NT2/D1 (cell line): ENCODE measurements around the gene HCRTR1.
A peak's percentile ranks its signal among the peaks of the same experiment; 100 is the strongest.

Experiments used
- DNase-seq: peaks from one replicate; pipeline ENCODE4 v3.0.0-alpha.2; 2011; ENCODE audit warnings: low read depth, low spot score
- H3K27me3 ChIP-seq: 2 replicates; pipeline ENCODE4 v1.6.0; 2011; ENCODE audit warnings: mild to moderate bottlenecking; ENCODE audit not compliant: insufficient read length, insufficient read depth
- H3K36me3 ChIP-seq: 2 replicates; pipeline ENCODE4 v1.6.1; 2011; ENCODE audit warnings: mild to moderate bottlenecking, low read length, mixed read lengths; ENCODE audit not compliant: insufficient read depth, insufficient read length
- H3K4me1 ChIP-seq: 2 replicates; pipeline ENCODE4 v1.5.1; 2011; ENCODE audit not compliant: insufficient read depth, insufficient read length
- H3K4me3 ChIP-seq: 2 replicates; pipeline ENCODE4 v1.5.1; 2011; ENCODE audit warnings: low read depth; ENCODE audit not compliant: insufficient read length
- H3K9ac ChIP-seq: 2 replicates; pipeline ENCODE4 v1.6.0; 2011; ENCODE audit warnings: low read depth; ENCODE audit not compliant: insufficient read length
- H3K9me3 ChIP-seq: 2 replicates; pipeline ENCODE4 v1.5.1; 2011; ENCODE audit warnings: mild to moderate bottlenecking, low read length; ENCODE audit not compliant: insufficient read depth
- SUZ12 ChIP-seq: IDR thresholded peaks from 2 replicates; pipeline ENCODE4 v1.6.1; 2011; ENCODE audit not compliant: insufficient read length, insufficient read depth; ENCODE audit errors: extremely low read depth
- YY1 ChIP-seq: IDR thresholded peaks from 2 replicates; pipeline ENCODE4 v1.6.1; 2011; ENCODE audit not compliant: insufficient read length, insufficient read depth
- ZNF274 ChIP-seq: IDR thresholded peaks from 2 replicates; pipeline ENCODE4 v1.6.1; 2011; ENCODE audit warnings: mild to moderate bottlenecking, low read depth, low read length

HCRTR1 gene

GRCh38 chr1:31576743-31577455 lies 40.6 kb upstream of the HCRTR1 start:
- Histone ChIP-seq H3K4me1 (peaks cover 41% of the 10 kb centered on the region), H3K27me3 (no peaks in the 10 kb centered on the region), H3K9me3 (no peaks in the 10 kb centered on the region), H3K4me3 (peak overlapping the region; percentile 41), H3K9ac (peak overlapping the region; percentile 71), H3K36me3 (no peaks in the 10 kb centered on the region)
- no peak for DNase-seq
- TF ChIP-seq YY1 (no peak), SUZ12 (no peak), ZNF274 (no peak)

GRCh38 chr1:31577515-31578192 lies 39.8 kb upstream of the HCRTR1 start:
- Histone ChIP-seq H3K4me3 (no peak overlapping the region), H3K36me3 (no peaks in the 10 kb centered on the region), H3K9ac (peak overlapping the region; percentile 71), H3K27me3 (no peaks in the 10 kb centered on the region), H3K4me1 (peaks cover 44% of the 10 kb centered on the region), H3K9me3 (no peaks in the 10 kb centered on the region)
- DNase-seq = no peak
- no peak for TF ChIP-seq SUZ12
- TF ChIP-seq ZNF274 = no peak
- TF ChIP-seq YY1 = no peak

GRCh38 chr1:31579374-31579773 lies 38.1 kb upstream of the HCRTR1 start:
- Histone ChIP-seq H3K4me1 (peaks cover 49% of the 10 kb centered on the region), H3K4me3 (no peak overlapping the region), H3K27me3 (no peaks in the 10 kb centered on the region), H3K9ac (no peak overlapping the region), H3K9me3 (no peaks in the 10 kb centered on the region), H3K36me3 (peaks cover 13% of the 10 kb centered on the region)
- TF ChIP-seq ZNF274 (no peak), SUZ12 (no peak), YY1 (no peak)
- DNase-seq = no peak

GRCh38 chr1:31580513-31580870 lies 37.0 kb upstream of the HCRTR1 start:
- TF ChIP-seq YY1 = no peak
- no peak for TF ChIP-seq SUZ12
- no peak for TF ChIP-seq ZNF274
- Histone ChIP-seq H3K9me3 (no peaks in the 10 kb centered on the region), H3K36me3 (peaks cover 24% of the 10 kb centered on the region), H3K4me1 (peaks cover 45% of the 10 kb centered on the region), H3K4me3 (no peak overlapping the region), H3K9ac (peak overlapping the region; percentile 23), H3K27me3 (no peaks in the 10 kb centered on the region)
- no peak for DNase-seq

- H3K27me3 ChIP-seq = no peaks in the 10 kb centered on the region
- peaks cover 28% of the 10 kb centered on the region for H3K36me3 ChIP-seq
- H3K4me1 ChIP-seq = peaks cover 40% of the 10 kb centered on the region
- H3K4me3 ChIP-seq = no peak overlapping the region
- no peak for DNase-seq
- H3K9ac ChIP-seq = no peak overlapping the region
- no peaks in the 10 kb centered on the region for H3K9me3 ChIP-seq
- TF ChIP-seq YY1 (no peak), SUZ12 (no peak), ZNF274 (no peak)
These were observed 36.4 kb upstream of the HCRTR1 start for GRCh38 chr1:31580891-31581603.

GRCh38 chr1:31581821-31582810 lies 35.4 kb upstream of the HCRTR1 start:
- Histone ChIP-seq H3K4me1 (peaks cover 32% of the 10 kb centered on the region), H3K4me3 (no peak overlapping the region), H3K9ac (peak overlapping the region; percentile 29), H3K9me3 (no peaks in the 10 kb centered on the region), H3K36me3 (peaks cover 31% of the 10 kb centered on the region), H3K27me3 (no peaks in the 10 kb centered on the region)
- TF ChIP-seq YY1 (no peak), ZNF274 (no peak), SUZ12 (no peak)
- no peak for DNase-seq
